Stimulated activated CD4-positive, alpha-beta T cell treated with anti-CD3 and anti-CD28 coated beads, Interleukin-15, amount 100 ng/mL, for 1 hour (primary cell): ENCODE data around the gene LRRC27.

Experiments used
- DNase-seq, 2 donors: peaks; one replicate each; pipeline ENCODE4 v3.0.0-alpha.2; 2020; ENCODE audit warnings: low read depth in 1 of 2, low spot score in 1 of 2

The LRRC27 gene

GRCh38 chr10:132411561-132412253, 79.7 kb downstream of the LRRC27 start:
- DNase-seq, result no peak

GRCh38 chr10:132412316-132413192, 80.6 kb downstream of the LRRC27 start:
- no peak for DNase-seq

- no peak for DNase-seq
These were observed 81.5 kb downstream of the LRRC27 start for GRCh38 chr10:132413226-132414205.

- DNase-seq, result no peak
These were observed 82.5 kb downstream of the LRRC27 start for GRCh38 chr10:132414402-132415016.

GRCh38 chr10:132415255-132415654, 83.3 kb downstream of the LRRC27 start:
- no peak for DNase-seq

GRCh38 chr10:132415956-132416355, 84.0 kb downstream of the LRRC27 start:
- no peak for DNase-seq

GRCh38 chr10:132416566-132417256, 84.7 kb downstream of the LRRC27 start:
- DNase-seq, result no peak

- DNase-seq, result no peak
These were observed 85.4 kb downstream of the LRRC27 start for GRCh38 chr10:132417257-132417910.

GRCh38 chr10:132417957-132418441, 86.0 kb downstream of the LRRC27 start:
- no peak for DNase-seq

GRCh38 chr10:132418527-132419416, 86.8 kb downstream of the LRRC27 start:
- no peak for DNase-seq

GRCh38 chr10:132419538-132420468, 87.8 kb downstream of the LRRC27 start:
- no peak for DNase-seq

GRCh38 chr10:132420469-132420980, 88.5 kb downstream of the LRRC27 start:
- DNase-seq, result no peak

GRCh38 chr10:132420981-132421846, 89.2 kb downstream of the LRRC27 start:
- DNase-seq, result no peak

GRCh38 chr10:132421847-132422751, 90.1 kb downstream of the LRRC27 start:
- DNase-seq, result no peak
